BLaER1 treated with 17β-estradiol and CSF1 and Interleukin-3, amounts not matched to agents 10 nM and 100 nM (cell line): ENCODE measurements around the gene BCAT1.

Source experiments
- H3K27ac ChIP-seq, 11 experiments: shearing (Covaris generic); formaldehyde crosslinking; 2 replicates each; pipeline ENCODE4 v1.8.1; 2022
- H3K27me3 ChIP-seq, 11 experiments: shearing (Covaris generic); formaldehyde crosslinking; 2 replicates each; pipeline ENCODE4 v1.8.1; 2022
- H3K36me3 ChIP-seq, 11 experiments: shearing (Covaris generic); formaldehyde crosslinking; 2 replicates each; pipeline ENCODE4 v1.8.1; 2022
- H3K4me1 ChIP-seq, 10 experiments: shearing (Covaris generic); formaldehyde crosslinking; 2 replicates each; pipeline ENCODE4 v1.8.1; 2022
- H3K4me2 ChIP-seq, 11 experiments: shearing (Covaris generic); formaldehyde crosslinking; 2 replicates each; pipeline ENCODE4 v1.8.1; 2022
- H3K4me3 ChIP-seq, 10 experiments: shearing (Covaris generic); formaldehyde crosslinking; 2 replicates each; pipeline ENCODE4 v1.8.1; 2022
- H3K9ac ChIP-seq, 11 experiments: shearing (Covaris generic); formaldehyde crosslinking; 2 replicates each; pipeline ENCODE4 v1.8.1; 2022
- H3K9me3 ChIP-seq, 11 experiments: shearing (Covaris generic); formaldehyde crosslinking; replicated peaks in 1 of 11; 2 replicates each; pipeline ENCODE4 v1.8.1; 2022
- H4K20me1 ChIP-seq, 11 experiments: shearing (Covaris generic); formaldehyde crosslinking; 2 replicates each; pipeline ENCODE4 v1.8.1; 2022
- Cebpa-rat ChIP-seq, 11 experiments: shearing (Covaris generic); IDR thresholded peaks; 2 replicates each; pipeline ENCODE4 v1.8.1; 2022

The BCAT1 gene

DNA sequence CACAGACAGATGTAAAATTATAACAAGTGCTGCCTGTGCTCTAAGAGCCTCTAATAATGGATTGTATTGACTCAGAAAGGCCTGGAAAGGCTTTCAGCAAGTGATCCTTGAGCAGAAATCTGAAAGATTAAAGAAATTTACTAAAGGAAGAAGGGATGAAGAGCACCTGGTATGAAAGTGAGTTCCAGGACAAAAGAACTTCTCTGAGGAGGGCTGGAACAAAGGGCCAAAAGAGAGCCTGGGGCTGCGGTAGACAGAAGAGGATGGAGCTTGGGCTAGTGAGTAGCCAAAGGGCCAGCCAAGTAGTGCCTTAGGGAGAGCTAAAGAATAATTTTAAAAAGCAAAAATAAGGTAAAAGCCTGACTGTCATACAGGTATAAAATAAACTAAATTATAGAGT is 44.0 kb downstream of the BCAT1 start:
- Histone ChIP-seq H3K9me3 (no peaks in the 10 kb centered on the region), H3K27ac (peak overlapping the region in 10 of 11 experiments; percentile 92 to 99 (median 96); a peak in 20 of 22 replicates), H3K9ac (peak overlapping the region; percentile 87 to 97 (median 91); a peak in 16 of 22 replicates), H3K4me3 (0 out of 20 replicates have a peak overlapping the region, but pooled peaks of 2 of the 10 experiments have one; percentile 67 to 70), H3K36me3 (peaks cover 3 to 49% (median 27%) of the 10 kb centered on the region in 11 experiments; a peak in 18 of 22 replicates), H3K4me1 (peaks cover 67 to 93% (median 80%) of the 10 kb centered on the region in 10 experiments), H3K4me2 (peak overlapping the region; percentile 87 to 99 (median 96)), H4K20me1 (peaks cover 0 to 84% (median 4%) of the 10 kb centered on the region in 11 experiments; a peak in 9 of 22 replicates), H3K27me3 (no peaks in the 10 kb centered on the region)
- TF ChIP-seq Cebpa-rat (IDR thresholded peaks at IDR 0.05): no peak

DNA sequence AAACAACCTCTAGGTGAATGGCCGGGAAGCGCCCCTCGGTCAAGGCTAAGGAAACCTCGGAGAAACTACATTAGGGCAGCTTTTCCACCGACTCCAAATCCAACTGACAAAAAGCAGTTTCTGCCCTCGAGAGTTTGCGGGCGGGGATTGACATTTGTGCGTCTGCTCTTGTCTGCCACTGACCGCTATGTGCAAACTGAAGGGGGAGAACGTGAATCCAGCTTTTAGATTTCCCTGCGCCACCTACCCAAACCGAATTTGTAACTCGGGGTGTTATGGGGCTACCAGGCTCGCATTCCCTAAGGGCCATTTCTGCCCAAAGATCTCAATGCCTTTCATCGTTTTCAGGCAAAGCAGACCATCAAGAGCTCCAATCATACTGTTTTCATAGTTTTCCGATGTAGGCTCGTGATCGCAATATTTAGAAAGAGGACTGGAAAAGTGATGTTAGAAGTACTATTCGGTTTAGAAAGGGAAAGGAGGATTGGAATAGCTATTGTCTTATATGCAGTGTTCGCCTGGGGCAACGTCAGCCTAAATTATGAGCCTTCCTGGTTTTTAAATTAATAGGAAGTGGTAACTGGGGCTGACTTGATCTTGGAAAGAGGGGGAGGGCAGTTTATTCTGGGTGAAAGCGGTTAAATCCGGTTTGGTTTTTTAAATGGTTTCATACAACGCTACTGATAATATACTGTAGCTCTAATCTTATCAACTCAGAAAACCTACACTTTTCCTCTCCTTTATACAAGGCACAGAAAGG is 45.4 kb downstream of the BCAT1 start:
- Histone ChIP-seq H3K27me3 (no peaks in the 10 kb centered on the region), H3K4me2 (peak overlapping the region; percentile 87 to 99 (median 96)), H3K9ac (peak overlapping the region; percentile 87 to 97 (median 91)), H4K20me1 (peaks cover 0 to 83% (median 0%) of the 10 kb centered on the region in 11 experiments; a peak in 9 of 22 replicates), H3K27ac (peak overlapping the region; percentile 92 to 99 (median 96)), H3K36me3 (peaks cover 13 to 49% (median 33%) of the 10 kb centered on the region in 11 experiments; a peak in 20 of 22 replicates), H3K4me1 (peaks cover 66 to 85% (median 77%) of the 10 kb centered on the region in 10 experiments), H3K9me3 (no peaks in the 10 kb centered on the region), H3K4me3 (peak overlapping the region; percentile 60 to 80 (median 72))
- no peak for TF ChIP-seq Cebpa-rat (IDR thresholded peaks at IDR 0.05)

DNA sequence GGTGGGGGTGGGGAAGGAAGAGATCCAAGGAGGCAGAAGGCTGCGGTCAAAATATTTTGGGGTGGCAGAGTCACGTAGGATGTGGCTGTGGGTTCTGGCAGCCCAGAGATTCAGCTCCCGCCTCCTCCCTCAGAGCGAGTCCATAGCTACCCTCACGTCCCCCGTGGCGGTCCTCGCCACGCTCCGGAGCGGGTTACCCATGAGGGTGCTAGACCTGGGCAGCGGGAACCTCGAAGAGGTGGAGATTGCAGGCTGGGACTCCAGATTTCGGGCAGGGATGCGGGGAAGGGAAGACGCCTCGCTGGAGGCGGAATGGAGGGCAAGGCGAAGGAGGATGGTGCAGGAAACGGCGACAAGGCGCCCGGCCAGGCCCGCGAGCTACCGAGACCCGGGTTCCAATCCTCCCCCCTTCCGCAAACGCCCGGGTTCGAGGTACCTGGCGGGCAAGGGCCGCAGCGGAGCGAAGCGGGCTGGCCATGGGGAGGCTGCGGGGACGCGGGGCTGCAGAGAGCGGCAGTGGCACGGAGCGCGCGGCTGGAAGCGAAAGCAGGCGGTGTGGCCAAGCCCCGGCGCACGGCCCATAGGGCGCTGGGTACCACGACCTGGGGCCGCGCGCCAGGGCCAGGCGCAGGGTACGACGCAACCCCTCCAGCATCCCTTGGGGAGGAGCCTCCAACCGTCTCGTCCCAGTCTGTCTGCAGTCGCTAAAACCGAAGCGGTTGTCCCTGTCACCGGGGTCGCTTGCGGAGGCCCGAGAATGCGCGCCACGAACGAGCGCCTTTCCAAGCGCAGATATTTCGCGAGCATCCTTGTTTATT is 46.2 kb downstream of the BCAT1 start:
- H3K4me2 ChIP-seq: peak overlapping the region; percentile 87 to 99 (median 96)
- no peaks in the 10 kb centered on the region for H3K9me3 ChIP-seq
- peak overlapping the region; percentile 87 to 97 (median 91) for H3K9ac ChIP-seq
- H4K20me1 ChIP-seq: peaks cover 0 to 82% (median 0%) of the 10 kb centered on the region in 11 experiments; a peak in 9 of 22 replicates
- no peak for TF ChIP-seq Cebpa-rat (IDR thresholded peaks at IDR 0.05)
- H3K4me3 ChIP-seq: peak overlapping the region; percentile 60 to 80 (median 72)
- peaks cover 13 to 46% (median 32%) of the 10 kb centered on the region in 11 experiments; a peak in 20 of 22 replicates for H3K36me3 ChIP-seq
- peaks cover 66 to 84% (median 76%) of the 10 kb centered on the region in 10 experiments for H3K4me1 ChIP-seq
- no peaks in the 10 kb centered on the region for H3K27me3 ChIP-seq
- H3K27ac ChIP-seq: peak overlapping the region; percentile 92 to 99 (median 96)

DNA sequence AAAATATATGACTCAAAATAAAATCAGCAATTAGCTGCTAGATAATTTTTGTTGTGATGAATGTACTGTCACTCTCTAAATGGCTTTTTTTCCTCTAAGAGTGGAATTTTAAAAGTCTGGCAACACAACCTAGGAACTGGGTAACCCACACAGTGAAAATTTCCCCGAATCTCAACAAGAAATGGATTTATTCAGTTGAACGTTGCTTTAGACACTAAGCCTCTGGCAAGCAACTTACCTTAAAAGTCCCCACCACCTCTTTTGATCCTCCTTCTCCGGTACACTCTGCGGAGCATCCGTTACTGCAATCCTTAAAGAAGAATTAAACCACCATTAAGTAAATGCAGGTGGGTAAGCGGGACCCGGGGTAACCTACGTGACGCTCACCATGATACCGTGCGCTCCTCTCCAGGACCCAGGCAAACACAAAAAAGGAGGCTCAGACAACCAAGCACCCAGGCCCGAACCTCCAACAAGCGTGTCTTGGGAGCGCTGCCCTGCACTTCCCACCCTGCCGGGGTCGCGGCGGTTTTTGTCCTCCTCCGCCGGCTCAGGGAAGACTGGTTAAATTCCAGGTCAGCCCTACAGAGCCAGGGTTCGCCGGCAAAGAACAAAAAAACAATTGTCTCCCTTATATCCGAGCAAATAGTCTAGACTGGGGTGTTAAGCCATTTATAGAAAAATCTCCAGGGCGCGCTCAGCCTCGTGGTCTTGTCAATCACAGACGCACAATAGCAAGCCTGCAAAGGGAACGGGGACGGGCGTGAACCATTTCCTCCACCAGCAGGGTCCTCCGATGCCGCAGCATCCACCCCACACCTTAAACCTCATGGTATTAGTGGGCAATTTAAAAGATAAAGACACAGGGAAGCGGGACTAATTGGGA is 47.1 kb downstream of the BCAT1 start:
- H3K27ac ChIP-seq: peak overlapping the region; percentile 92 to 99 (median 96)
- no peaks in the 10 kb centered on the region for H3K27me3 ChIP-seq
- H3K4me2 ChIP-seq: peak overlapping the region; percentile 87 to 99 (median 96)
- no peak for TF ChIP-seq Cebpa-rat (IDR thresholded peaks at IDR 0.05)
- H3K4me1 ChIP-seq: peaks cover 65 to 84% (median 76%) of the 10 kb centered on the region in 10 experiments
- H3K9me3 ChIP-seq: no peaks in the 10 kb centered on the region
- H3K9ac ChIP-seq: peak overlapping the region; percentile 87 to 97 (median 91)
- peaks cover 0 to 80% (median 0%) of the 10 kb centered on the region in 11 experiments; a peak in 9 of 22 replicates for H4K20me1 ChIP-seq
- peaks cover 13 to 45% (median 34%) of the 10 kb centered on the region in 11 experiments; a peak in 20 of 22 replicates for H3K36me3 ChIP-seq
- peak overlapping the region; percentile 60 to 80 (median 72) for H3K4me3 ChIP-seq

DNA sequence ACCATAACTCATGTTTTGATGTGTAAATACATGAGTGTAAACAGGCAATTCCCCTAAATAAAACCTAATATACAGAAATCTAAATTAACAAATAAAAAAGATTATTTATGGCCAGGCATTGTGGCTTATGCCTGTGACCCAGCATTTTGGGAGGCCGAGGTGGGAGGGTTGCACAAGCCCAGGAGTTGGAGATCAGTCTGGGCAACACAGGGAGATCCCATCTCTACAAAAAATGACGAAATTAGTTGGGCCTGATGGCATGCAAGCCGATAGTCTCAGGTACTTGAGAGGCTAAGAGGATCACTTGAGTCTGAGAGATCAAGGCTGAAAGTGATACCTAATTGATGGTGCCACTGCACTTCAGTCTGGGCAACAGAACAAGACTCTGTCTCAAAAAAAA is 48.7 kb downstream of the BCAT1 start:
- peak overlapping the region in 1 of 10 experiments; percentile 31; a peak in 1 of 20 replicates for H3K4me3 ChIP-seq
- H3K4me1 ChIP-seq: peaks cover 51 to 70% (median 60%) of the 10 kb centered on the region in 10 experiments
- no peaks in the 10 kb centered on the region for H3K27me3 ChIP-seq
- H3K9me3 ChIP-seq: no peaks in the 10 kb centered on the region
- peak overlapping the region; percentile 39 to 99 (median 92); a peak in 21 of 22 replicates for H3K4me2 ChIP-seq
- peak overlapping the region in 8 of 11 experiments; percentile 9 to 97 (median 47); a peak in 9 of 22 replicates for H3K9ac ChIP-seq
- TF ChIP-seq Cebpa-rat (IDR thresholded peaks at IDR 0.05): no peak
- H4K20me1 ChIP-seq: peaks cover 0 to 80% (median 0%) of the 10 kb centered on the region in 11 experiments; a peak in 9 of 22 replicates
- H3K36me3 ChIP-seq: peaks cover 26 to 57% (median 47%) of the 10 kb centered on the region in 11 experiments; a peak in 21 of 22 replicates
- peak overlapping the region; percentile 34 to 99 (median 95); a peak in 21 of 22 replicates for H3K27ac ChIP-seq

DNA sequence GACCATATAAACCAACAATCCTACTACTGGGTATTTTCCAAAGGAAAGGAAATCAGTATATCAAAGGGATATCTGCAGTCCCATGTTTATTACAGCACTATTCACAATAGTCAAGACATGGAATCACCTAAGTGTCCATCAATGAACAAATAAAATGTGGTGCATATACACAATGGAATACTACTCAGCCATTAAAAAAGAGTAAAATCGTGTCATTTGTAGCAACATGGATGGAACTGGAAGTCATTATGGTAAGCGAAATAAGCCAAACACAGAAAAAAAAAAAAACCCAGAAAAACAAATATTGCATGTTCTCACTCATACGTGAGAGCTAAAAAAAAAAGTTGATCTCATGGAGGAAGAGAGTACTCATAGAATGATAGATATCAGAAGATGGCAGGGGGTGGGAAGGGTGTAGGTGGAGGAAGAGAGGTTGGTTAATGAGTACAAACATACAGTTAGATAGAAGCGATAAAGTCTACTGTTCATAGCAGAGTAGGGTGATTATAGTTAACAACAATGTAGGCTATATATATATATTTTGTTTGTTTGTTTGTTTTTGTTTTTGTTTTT is 49.3 kb downstream of the BCAT1 start:
- Histone ChIP-seq H3K27ac (peak overlapping the region in 10 of 11 experiments; percentile 43 to 99 (median 95); a peak in 15 of 22 replicates), H4K20me1 (peaks cover 0 to 80% (median 4%) of the 10 kb centered on the region in 11 experiments; a peak in 10 of 22 replicates), H3K9ac (no peak overlapping the region), H3K4me1 (peaks cover 44 to 64% (median 54%) of the 10 kb centered on the region in 10 experiments), H3K27me3 (no peaks in the 10 kb centered on the region), H3K4me2 (peak overlapping the region in 4 of 11 experiments; percentile 1 to 93 (median 64); a peak in 4 of 22 replicates), H3K4me3 (no peak overlapping the region), H3K9me3 (no peaks in the 10 kb centered on the region), H3K36me3 (peaks cover 32 to 63% (median 53%) of the 10 kb centered on the region in 11 experiments; a peak in 21 of 22 replicates)
- no peak for TF ChIP-seq Cebpa-rat (IDR thresholded peaks at IDR 0.05)

DNA sequence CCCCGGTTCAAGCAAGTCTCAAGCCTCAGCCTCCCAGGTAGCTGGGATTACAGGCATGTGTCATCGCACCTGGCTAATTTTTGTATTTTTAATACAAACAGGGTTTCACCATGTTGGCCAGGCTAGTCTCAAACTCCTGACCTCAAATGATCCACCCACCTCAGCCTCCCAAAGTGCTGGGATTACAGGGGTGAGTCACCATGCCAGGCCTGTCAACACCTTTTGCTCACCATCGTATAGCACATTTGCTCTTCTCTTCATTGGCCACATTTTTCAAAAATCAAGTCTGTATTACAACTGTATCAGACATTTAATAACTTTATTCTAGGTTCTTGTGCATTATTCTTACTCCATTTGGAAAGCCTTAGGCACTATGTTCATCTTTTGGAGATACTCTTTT is 50.3 kb downstream of the BCAT1 start:
- H3K4me3 ChIP-seq: no peak overlapping the region

More for the DNA sequence above, 50.3 kb downstream of the BCAT1 start:
- Histone ChIP-seq H4K20me1 (peaks cover 0 to 79% (median 7%) of the 10 kb centered on the region in 11 experiments; a peak in 10 of 22 replicates), H3K36me3 (peaks cover 42 to 73% (median 63%) of the 10 kb centered on the region in 11 experiments), H3K27me3 (no peaks in the 10 kb centered on the region), H3K9ac (0 out of 22 replicates have a peak overlapping the region, but pooled peaks of 1 of the 11 experiments have one; percentile 28), H3K27ac (peak overlapping the region in 10 of 11 experiments; percentile 31 to 99 (median 94); a peak in 15 of 22 replicates), H3K4me1 (peaks cover 35 to 56% (median 46%) of the 10 kb centered on the region in 10 experiments), H3K4me2 (peak overlapping the region in 7 of 11 experiments; percentile 23 to 93 (median 37); a peak in 12 of 22 replicates), H3K9me3 (no peaks in the 10 kb centered on the region)
- TF ChIP-seq Cebpa-rat (IDR thresholded peaks at IDR 0.05): 0 out of 22 replicates have a peak, but pooled peaks of 1 of the 11 experiments have one; percentile 4
